WI38 (cell line): ENCODE results near the gene CTCFL.

Experiments
- H3K4me3 ChIP-seq: 2 replicates; pipeline ENCODE4 v1.5.1; 2011; ENCODE audit warnings: low read depth, mild to moderate bottlenecking, control low read depth, low read length
- TF ChIP-seq, protein P1 (sequence below): IDR thresholded peaks from 2 replicates; pipeline ENCODE4 v1.5.1; 2012; ENCODE audit warnings: low read depth, mild to moderate bottlenecking, control low read depth, low read length

The CTCFL gene

DNA sequence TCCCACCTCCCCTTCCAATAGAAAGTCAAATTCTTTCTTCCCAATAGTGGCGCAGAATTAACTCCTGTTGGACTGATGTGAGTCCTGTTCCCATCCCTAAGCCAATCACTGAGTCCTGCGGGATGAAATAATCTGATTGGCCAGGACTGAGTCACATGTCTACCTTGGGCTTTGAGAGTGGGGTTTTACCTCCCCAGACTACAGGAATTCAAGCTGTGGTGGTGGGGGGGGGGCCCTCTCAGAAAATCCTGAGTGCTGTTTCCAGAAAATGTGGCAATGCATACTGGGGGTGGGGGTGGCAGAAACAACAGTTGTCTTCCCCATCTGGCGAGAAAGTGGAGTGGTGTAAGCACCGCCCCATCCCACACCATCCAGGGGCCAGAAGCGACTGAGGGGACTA is 65.7 kb downstream of the CTCFL start:
- TF ChIP-seq, protein P1, sequence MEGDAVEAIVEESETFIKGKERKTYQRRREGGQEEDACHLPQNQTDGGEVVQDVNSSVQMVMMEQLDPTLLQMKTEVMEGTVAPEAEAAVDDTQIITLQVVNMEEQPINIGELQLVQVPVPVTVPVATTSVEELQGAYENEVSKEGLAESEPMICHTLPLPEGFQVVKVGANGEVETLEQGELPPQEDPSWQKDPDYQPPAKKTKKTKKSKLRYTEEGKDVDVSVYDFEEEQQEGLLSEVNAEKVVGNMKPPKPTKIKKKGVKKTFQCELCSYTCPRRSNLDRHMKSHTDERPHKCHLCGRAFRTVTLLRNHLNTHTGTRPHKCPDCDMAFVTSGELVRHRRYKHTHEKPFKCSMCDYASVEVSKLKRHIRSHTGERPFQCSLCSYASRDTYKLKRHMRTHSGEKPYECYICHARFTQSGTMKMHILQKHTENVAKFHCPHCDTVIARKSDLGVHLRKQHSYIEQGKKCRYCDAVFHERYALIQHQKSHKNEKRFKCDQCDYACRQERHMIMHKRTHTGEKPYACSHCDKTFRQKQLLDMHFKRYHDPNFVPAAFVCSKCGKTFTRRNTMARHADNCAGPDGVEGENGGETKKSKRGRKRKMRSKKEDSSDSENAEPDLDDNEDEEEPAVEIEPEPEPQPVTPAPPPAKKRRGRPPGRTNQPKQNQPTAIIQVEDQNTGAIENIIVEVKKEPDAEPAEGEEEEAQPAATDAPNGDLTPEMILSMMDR = no peak

DNA sequence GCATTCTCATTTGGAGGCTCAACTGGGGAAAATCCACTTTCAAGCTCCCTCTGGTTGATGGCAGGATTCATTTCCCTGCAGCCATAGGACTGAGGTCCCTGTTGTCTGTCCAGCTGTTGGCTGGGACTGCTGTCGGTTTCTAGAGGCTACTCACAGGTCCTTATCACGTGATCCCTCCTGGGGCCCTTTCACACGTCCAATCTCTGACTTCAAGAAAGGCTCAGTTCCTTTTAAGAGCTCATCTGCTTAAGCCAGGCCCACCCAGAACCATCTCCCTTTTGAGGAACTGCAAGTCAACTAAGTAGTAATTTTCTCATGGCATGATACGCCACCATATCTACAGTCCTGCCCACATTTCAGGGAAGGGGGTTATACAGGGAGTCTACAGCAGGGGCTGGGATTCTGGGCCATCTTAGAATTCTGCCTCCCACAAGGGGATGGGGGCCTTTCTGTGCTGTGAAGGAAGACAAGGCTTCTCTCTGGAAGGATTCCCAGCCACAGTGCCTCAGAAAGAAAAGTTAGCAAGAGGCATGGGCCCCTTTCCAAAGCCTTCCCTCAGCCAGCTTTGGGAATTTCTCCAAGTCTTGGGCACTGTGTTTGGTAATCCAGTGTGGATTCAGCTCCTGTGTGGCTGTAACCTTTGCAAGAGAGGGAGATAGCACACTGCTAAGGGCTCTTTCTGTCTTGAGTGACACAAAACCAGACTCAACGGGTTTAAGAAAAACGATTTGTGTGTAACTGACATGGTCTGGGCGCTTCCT is 66.4 kb downstream of the CTCFL start:
- TF ChIP-seq, protein P1 = no peak
- no peak overlapping the region for H3K4me3 ChIP-seq

More for the DNA sequence above, 65.7 kb downstream of the CTCFL start:
- H3K4me3 ChIP-seq = no peak overlapping the region

DNA sequence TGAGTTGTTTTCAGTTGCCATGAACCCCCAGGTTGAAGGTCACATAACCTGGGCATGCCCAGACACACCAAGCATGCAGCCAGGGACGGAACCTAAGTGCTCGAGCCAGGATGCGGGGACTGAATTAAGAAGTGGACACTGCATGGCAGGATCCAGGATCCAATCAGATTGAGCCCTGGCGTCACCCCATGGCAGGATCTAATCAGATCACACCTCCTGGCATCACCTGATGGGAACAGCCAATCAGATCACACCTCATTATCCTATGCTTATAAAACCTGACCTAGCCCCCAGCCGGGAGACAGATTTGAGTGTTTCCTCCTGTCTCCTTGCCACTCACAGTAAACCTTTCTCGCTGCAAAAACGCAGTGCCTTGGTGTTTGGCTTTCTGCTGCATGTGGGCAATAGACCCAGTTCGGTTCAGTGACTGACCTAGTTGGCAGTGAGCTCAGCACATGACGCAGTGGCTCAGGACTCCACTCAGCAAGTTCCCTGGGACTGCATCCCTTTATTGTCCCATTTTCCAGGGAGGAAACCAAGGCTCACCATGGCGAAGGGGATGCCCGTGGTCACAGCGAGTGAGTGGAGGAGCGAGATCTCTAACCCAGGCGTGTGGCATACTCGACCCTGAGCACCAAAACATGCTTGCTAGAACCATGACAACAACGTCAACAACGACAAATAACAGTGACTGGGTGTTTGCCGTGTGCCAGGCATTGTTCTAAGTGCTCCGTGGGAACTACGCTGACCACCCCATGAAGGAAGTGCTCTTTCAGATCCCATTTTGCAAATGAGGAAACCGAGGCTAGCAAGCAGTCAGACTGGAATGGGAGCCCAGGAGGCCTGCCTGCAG is 67.5 kb downstream of the CTCFL start:
- TF ChIP-seq, protein P1 = no peak
- no peak overlapping the region for H3K4me3 ChIP-seq

DNA sequence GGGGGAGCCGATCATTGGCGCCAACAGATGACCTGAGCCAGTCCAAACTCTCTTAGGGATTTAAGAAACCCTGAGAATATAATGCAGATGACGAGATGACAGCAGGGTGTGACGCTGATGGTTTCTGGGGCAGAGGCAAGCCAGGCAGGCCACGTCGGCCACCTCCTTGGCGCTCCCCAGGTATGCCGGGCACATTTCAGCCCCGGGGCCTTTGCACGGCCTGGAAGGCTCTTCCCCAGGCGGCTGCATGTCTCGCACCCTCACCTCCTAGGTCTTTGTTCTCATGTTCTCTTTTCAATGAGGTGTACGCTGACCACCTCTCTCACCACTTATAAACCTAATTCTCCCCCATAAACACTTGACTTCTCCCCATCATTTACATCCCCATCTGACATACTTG is 68.8 kb downstream of the CTCFL start:
- TF ChIP-seq, protein P1 = no peak
- H3K4me3 ChIP-seq = no peak overlapping the region

DNA sequence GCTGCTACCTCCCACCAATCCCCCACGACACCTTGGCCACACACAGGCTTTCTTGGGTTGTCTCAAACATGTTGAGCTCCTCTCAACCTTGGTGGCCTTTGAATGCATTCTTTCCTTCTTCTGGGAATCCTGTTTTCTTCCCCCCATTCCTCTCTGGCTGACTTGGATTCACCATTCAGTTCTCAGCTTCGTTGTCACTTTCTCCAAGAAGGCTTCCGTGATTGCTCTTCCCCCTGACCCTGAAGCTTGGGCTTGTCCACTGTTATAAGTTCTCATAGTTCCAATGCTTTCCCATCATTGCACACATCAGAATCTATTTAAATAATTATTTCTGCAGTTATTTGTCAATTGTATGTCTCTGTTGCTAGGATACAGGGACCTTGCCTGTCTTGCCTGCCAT is 69.6 kb downstream of the CTCFL start:
- no peak overlapping the region for H3K4me3 ChIP-seq

DNA sequence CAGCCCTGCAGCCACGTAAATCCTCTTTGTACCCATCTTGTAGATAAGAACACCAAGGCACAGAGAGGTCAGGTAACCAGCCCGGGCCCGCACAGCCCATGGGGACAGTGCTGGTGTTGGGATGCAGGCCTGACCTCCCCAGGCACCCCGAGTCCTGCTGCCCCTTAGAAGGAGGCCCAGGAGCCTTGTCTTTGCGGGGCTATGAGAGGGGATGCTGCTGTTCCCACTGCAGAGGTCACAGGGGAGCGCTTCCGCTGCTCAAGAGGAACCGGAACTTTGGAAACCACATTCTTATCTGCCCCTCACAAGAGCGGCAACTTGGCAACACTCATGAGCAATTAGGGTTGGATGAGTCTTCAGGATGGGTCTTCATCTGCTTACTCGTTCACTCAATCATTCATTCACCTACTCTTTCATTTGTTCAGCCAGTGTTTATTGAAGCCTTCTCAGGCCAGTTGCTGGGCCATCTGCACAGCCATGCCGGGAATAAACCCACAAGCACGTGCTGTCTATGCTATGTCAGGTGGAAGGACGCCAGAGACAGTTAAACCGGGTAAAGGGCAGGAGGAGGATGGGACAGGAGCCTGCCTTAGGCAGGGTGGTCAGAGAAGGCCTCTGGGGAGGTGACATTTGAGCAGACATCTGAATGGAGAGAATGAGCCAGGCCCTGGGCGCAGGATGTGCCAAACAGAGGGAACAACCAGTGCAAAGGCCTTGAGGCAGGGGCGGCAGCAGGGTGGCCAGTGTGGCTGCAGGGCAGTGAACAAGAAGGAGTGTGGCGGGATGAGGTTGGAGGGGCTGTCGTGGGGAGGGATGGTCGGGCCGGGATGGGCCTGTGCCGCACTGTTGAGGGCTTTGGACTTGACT is 72.9 kb downstream of the CTCFL start:
- TF ChIP-seq, protein P1 = no peak
- no peak overlapping the region for H3K4me3 ChIP-seq

More for the DNA sequence above, 69.6 kb downstream of the CTCFL start:
- TF ChIP-seq, protein P1 = no peak
